ENCODE data around the gene KIF26B.

KIF26B gene

GRCh38 chr1:245580651-245581050 lies 425.9 kb downstream of the KIF26B start:
- no peak for DNase-seq (ENCODE audit: low spot score)
- no peak for TF ChIP-seq CTCF (conservative IDR thresholded peaks at IDR 0.05; ENCODE audit: low read depth)
- H3K27ac ChIP-seq: no peak overlapping the region
- POLR2A ChIA-PET (ENCODE audit: low non-redundant PET): no interaction called here
- CTCF ChIA-PET: no interaction called here

GRCh38 chr1:245582026-245582425 lies 427.2 kb downstream of the KIF26B start:
- H3K27ac ChIP-seq: no peak overlapping the region
- no peak for TF ChIP-seq CTCF (conservative IDR thresholded peaks at IDR 0.05; ENCODE audit: low read depth)
- CTCF ChIA-PET: no interaction called here
- POLR2A ChIA-PET (ENCODE audit: low non-redundant PET): no interaction called here
- DNase-seq (ENCODE audit: low spot score): no peak

GRCh38 chr1:245583081-245583480 lies 428.3 kb downstream of the KIF26B start:
- ChIA-PET CTCF (no interaction called here), POLR2A (ENCODE audit: low non-redundant PET) (no interaction called here)
- H3K27ac ChIP-seq: no peak overlapping the region
- DNase-seq (ENCODE audit: low spot score): no peak
- no peak for TF ChIP-seq CTCF (conservative IDR thresholded peaks at IDR 0.05; ENCODE audit: low read depth)

- no peak overlapping the region for H3K27ac ChIP-seq
- POLR2A ChIA-PET (ENCODE audit: low non-redundant PET): no interaction called here
- CTCF ChIA-PET: no interaction called here
- DNase-seq (ENCODE audit: low spot score): no peak
- TF ChIP-seq CTCF (conservative IDR thresholded peaks at IDR 0.05; ENCODE audit: low read depth): no peak
Observed at GRCh38 chr1:245583575-245584330, 429.0 kb downstream of the KIF26B start.

- no peak for TF ChIP-seq CTCF (conservative IDR thresholded peaks at IDR 0.05; ENCODE audit: low read depth)
- no peak overlapping the region for H3K27ac ChIP-seq
- ChIA-PET CTCF (interaction anchor here (0.6 kb wide), 2 partner anchors 48 to 598 kb away, joined by 3 to 4 read pairs; no protein-coding TSS in a partner anchor), POLR2A (ENCODE audit: low non-redundant PET) (no interaction called here)
- DNase-seq (ENCODE audit: low spot score): peak; percentile 40
Observed at GRCh38 chr1:245585252-245585959, 430.6 kb downstream of the KIF26B start.

GRCh38 chr1:245587435-245588115 lies 432.8 kb downstream of the KIF26B start:
- ChIA-PET CTCF (no interaction called here), POLR2A (ENCODE audit: low non-redundant PET) (no interaction called here)
- no peak for TF ChIP-seq CTCF (conservative IDR thresholded peaks at IDR 0.05; ENCODE audit: low read depth)
- no peak overlapping the region for H3K27ac ChIP-seq
- DNase-seq (ENCODE audit: low spot score): no peak
